GM12878 (cell line): ENCODE data around the gene RRAD. TPM values are rescaled to one million over a fixed set of nuclear protein-coding genes. Genes with fewer than 3 reads are reported as not detected.

Source experiments
- ATAC-seq: fragments of 200-7000 bp; cut with Tn5 transposase; 3 replicates; pipeline ENCODE4 v1.9.1; 2020; ENCODE audit warnings: mild to moderate bottlenecking, moderate library complexity
- BruUV-seq: library from RNA; stranded (reverse); fragments of 400-500 nt; replicated peaks from 2 replicates; lab custom pipeline; 2021; lab: Mats Ljungman, UMichigan
- CTCF ChIA-PET: fragments of 300-600 bp; sonication (Branson Sonifier 250); formaldehyde crosslinking; extraction: SDS; loops from one replicate; lab custom pipeline; 2021; ENCODE audit warnings: inconsistent platforms; lab: Yijun Ruan, JAX
- POLR2A ChIA-PET: fragments of 350-600 bp; formaldehyde crosslinking; extraction: SDS; loops from one replicate; lab custom pipeline; 2021; ENCODE audit warnings: inconsistent platforms; lab: Charles Lee
- RAD21 ChIA-PET: fragments of 300-600 bp; sonication (Branson Sonifier 250); formaldehyde crosslinking; loops from one replicate; lab custom pipeline; 2023; ENCODE audit warnings: antibody characterized with exemption; ENCODE audit not compliant: unreplicated experiment; lab: Charles Lee
- SMC1A ChIA-PET: fragments of 300-600 bp; sonication (Branson Sonifier 250); formaldehyde crosslinking; loops from one replicate; lab custom pipeline; 2023; ENCODE audit not compliant: unreplicated experiment, uncharacterized antibody; lab: Charles Lee
- DNase-seq: peaks from one replicate; pipeline ENCODE4 v3.0.0-alpha.2; 2011; ENCODE audit warnings: low read depth, low spot score
- FAIRE-seq: peaks from 3 replicates; lab custom pipeline; 2011; peaks lifted over from hg19 to GRCh38; lab: Jason Lieb, UNC
- H2AFZ ChIP-seq: 2 replicates; pipeline ENCODE4 v1.6.0; 2011; ENCODE audit warnings: low read depth, low read length, control low read depth; ENCODE audit not compliant: control insufficient read depth
- H3K27ac ChIP-seq: 2 replicates; pipeline ENCODE4 v1.5.1; 2011; ENCODE audit warnings: control low read depth; ENCODE audit not compliant: control insufficient read depth, insufficient read depth
- H3K27me3 ChIP-seq, 2 experiments: replicated peaks in 1 of 2; 2 replicates each; pipeline versions ENCODE4 v1.6.0 to v1.6.1; 2011; ENCODE audit warnings: low read length in 1 of 2; ENCODE audit not compliant: control insufficient read depth in 2 of 2, insufficient read depth in 2 of 2
- H3K36me3 ChIP-seq, 2 experiments: 2 replicates each; pipeline ENCODE4 v1.5.1; 2011; ENCODE audit warnings: low read length in 1 of 2; ENCODE audit not compliant: control insufficient read depth in 2 of 2, insufficient read depth in 2 of 2
- H3K4me1 ChIP-seq: 2 replicates; pipeline ENCODE4 v1.6.1; 2011; ENCODE audit warnings: mild to moderate bottlenecking, low read length, moderate library complexity, mixed read lengths; ENCODE audit not compliant: control insufficient read depth, insufficient read depth
- H3K4me2 ChIP-seq: 2 replicates; pipeline ENCODE4 v1.6.0; 2011; ENCODE audit warnings: control low read depth; ENCODE audit not compliant: control insufficient read depth, insufficient read depth
- H3K4me3 ChIP-seq: fragments of 200-600 bp; sonication (generic); 2 replicates; pipeline ENCODE4 v1.5.1; 2016
- H3K79me2 ChIP-seq: 2 replicates; pipeline ENCODE4 v1.6.0; 2011; ENCODE audit warnings: low read length; ENCODE audit not compliant: control insufficient read depth, insufficient read depth
- H3K9ac ChIP-seq: 2 replicates; pipeline ENCODE4 v1.8.0; 2011; ENCODE audit warnings: low read length, control low read depth, mixed read lengths; ENCODE audit not compliant: control insufficient read depth, insufficient read depth
- H3K9me3 ChIP-seq: replicated peaks from 3 replicates; pipeline ENCODE4 v1.5.1; 2011; ENCODE audit warnings: mild to moderate bottlenecking, low read length; ENCODE audit not compliant: control insufficient read depth, insufficient read depth
- H4K20me1 ChIP-seq: 2 replicates; pipeline ENCODE4 v1.6.0; 2011; ENCODE audit not compliant: control insufficient read depth, insufficient read depth
- CEBPB ChIP-seq, 2 experiments: fragments of 150-350 bp in 1 of 2; IDR thresholded peaks; 2 replicates each; pipeline ENCODE4 v1.6.1; 2012 to 2014; ENCODE audit warnings: low read depth in 2 of 2, low read length in 2 of 2, borderline replicate concordance in 1 of 2, inconsistent platforms in 1 of 2
- CTCF ChIP-seq, 3 experiments: IDR thresholded peaks in 2 of 3; conservative IDR thresholded peaks in 1 of 3; 2 replicates each; pipeline ENCODE4 v1.5.1; 2011; ENCODE audit warnings: low read depth in 3 of 3, low read length in 3 of 3, mild to moderate bottlenecking in 3 of 3, control low read depth in 2 of 3, moderate library complexity in 2 of 3, inconsistent platforms in 1 of 3, mixed read lengths in 1 of 3; ENCODE audit not compliant: control insufficient read depth in 2 of 3, insufficient read depth in 1 of 3; ENCODE audit errors: extremely low read depth in 1 of 3
- EGR1 ChIP-seq, 2 experiments: IDR thresholded peaks; 1 replicate in 1 of 2; 2 replicates in 1 of 2; pipeline ENCODE4 v1.6.1; 2011 to 2012; ENCODE audit warnings: low read depth in 2 of 2, low read length in 2 of 2, borderline replicate concordance in 1 of 2, mild to moderate bottlenecking in 1 of 2, moderate library complexity in 1 of 2
- ETV6 ChIP-seq, 2 experiments: fragments of 450-650 bp in 1 of 2; IDR thresholded peaks in 1 of 2; conservative IDR thresholded peaks in 1 of 2; 2 replicates each; pipeline ENCODE4 v1.6.1; 2014; ENCODE audit warnings: antibody characterized with exemption in 1 of 2, borderline replicate concordance in 1 of 2, low read depth in 1 of 2, mild to moderate bottlenecking in 1 of 2, moderate library complexity in 1 of 2
- MTA3 ChIP-seq: IDR thresholded peaks from 2 replicates; pipeline ENCODE4 v1.6.1; 2012; ENCODE audit warnings: low read length, inconsistent platforms, borderline replicate concordance
- POU2F2 ChIP-seq: IDR thresholded peaks from 3 replicates; pipeline ENCODE4 v1.6.1; 2011; ENCODE audit warnings: low read depth, mild to moderate bottlenecking, low read length, borderline replicate concordance
- RAD21 ChIP-seq: IDR thresholded peaks from 2 replicates; pipeline ENCODE4 v1.6.1; 2011; ENCODE audit warnings: mild to moderate bottlenecking, low read depth, low read length, moderate library complexity; ENCODE audit not compliant: insufficient read depth
- RUNX3 ChIP-seq: IDR thresholded peaks from 2 replicates; pipeline ENCODE4 v1.6.1; 2012; ENCODE audit warnings: low read length, inconsistent platforms
- SMC3 ChIP-seq: IDR thresholded peaks from 2 replicates; pipeline ENCODE4 v1.6.1; 2011; ENCODE audit warnings: low read length, improper control_type of control experiment, borderline replicate concordance
- TAF1 ChIP-seq: IDR thresholded peaks from 2 replicates; pipeline ENCODE4 v1.6.1; 2011; ENCODE audit warnings: mild to moderate bottlenecking, low read depth, low read length, borderline replicate concordance
- ZBTB33 ChIP-seq: fragments of 450-650 bp; IDR thresholded peaks from 2 replicates; pipeline ENCODE4 v1.6.1; 2017; ENCODE audit warnings: mild to moderate bottlenecking
- WGBS: methylation state at CpG from one replicate; pipeline ENCODE4 v1.1.6; 2016; ENCODE audit warnings: low lambda C conversion rate; ENCODE audit not compliant: insufficient replicate concordance, insufficient coverage; ENCODE audit errors: missing lambda C conversion rate; 5-methylcytosine and 5-hydroxymethylcytosine counted together
- in situ Hi-C: fragments of 300-500 bp; cut with MboI; formaldehyde crosslinking; loops from 9 replicates; pipeline ENCODE4 v1.14.3; 2018; ENCODE audit warnings: mixed read lengths
- intact Hi-C: fragments of 100-400 bp; cut with micrococcal nuclease; formaldehyde crosslinking; loops from one replicate; pipeline ENCODE4 v1.14.2; 2022; ENCODE audit not compliant: unreplicated experiment
- polyA plus RNA-seq, 11 experiments: library from polyadenylated mRNA; depleted of rRNA in 4 of 11; unstranded in 6 of 11; stranded (reverse) in 5 of 11; fragments of >200 nt; fragmentation: Nextera tagmentation in 4 of 11; fragmentation: Illumina TruSeq in 1 of 11; extraction: Ambion mirVana in 4 of 11; extraction: Trizol in 1 of 11; gene quantifications; 1 replicate in 1 of 11; 2 replicates in 10 of 11; pipeline versions ENCODE4 v1.2.1 to v1.2.3, GENCODE V29; 2011 to 2016; ENCODE audit warnings: inconsistent platforms in 2 of 11, missing spikeins in 2 of 11, low read depth in 1 of 11
- total RNA-seq, 4 experiments: library from RNA; depleted of rRNA in 3 of 4; stranded (reverse); fragments of >200 nt in 3 of 4; fragmentation: Illumina TruSeq in 1 of 4; extraction: Trizol in 1 of 4; gene quantifications; 2 replicates each; pipeline versions ENCODE4 v1.2.1 to v1.2.3, GENCODE V29; 2013 to 2021
- TF ChIP-seq, protein P1 (sequence below): fragments of 450-650 bp; IDR thresholded peaks from 2 replicates; pipeline ENCODE4 v1.6.1; 2017; ENCODE audit warnings: antibody characterized with exemption, mild to moderate bottlenecking, moderate library complexity

The RRAD gene
- total and polyA plus RNA-seq, 10 of the 15 experiments (the other 5 are each of a cell fraction or from before 2014, with no cell fraction given) = 0.11 to 8.5 (median 2.8) TPM

- H3K4me3 ChIP-seq = no peak overlapping the region
- intact Hi-C loops (loop anchor here (1.0 kb wide), 2 partner anchors 33 to 52 kb away; no protein-coding TSS in a partner anchor), in situ Hi-C loops (no loop called here)
- TF ChIP-seq RUNX3 (peak; percentile 36), TAF1 (no peak), CEBPB (IDR thresholded peaks at IDR 0.05; ENCODE audit: borderline replicate concordance in 1 of 2, low read depth in 2 of 2, low read length in 2 of 2) (no peak), RAD21 (peak; percentile 89), ZBTB33 (no peak), EGR1 (IDR thresholded peaks at IDR 0.05; ENCODE audit: borderline replicate concordance in 1 of 2, low read depth in 2 of 2, low read length in 2 of 2) (no peak), MTA3 (no peak), POU2F2 (0 out of 3 replicates have a peak, but pooled peaks have one; percentile 34), ETV6 (conservative IDR thresholded peaks at IDR 0.05 in 1 of 2, IDR thresholded peaks at IDR 0.05 in 1 of 2; ENCODE audit: borderline replicate concordance in 1 of 2, low read depth in 1 of 2) (no peak), CTCF (IDR thresholded peaks at IDR 0.05 in 2 of 3, conservative IDR thresholded peaks at IDR 0.05 in 1 of 3; ENCODE audit: control insufficient read depth in 2 of 3, extremely low read depth in 1 of 3, insufficient read depth in 1 of 3, low read depth in 3 of 3, low read length in 3 of 3) (peak; percentile 86 to 95 (median 91); a peak in 5 of 6 replicates), SMC3 (peak; percentile 67)
- TF ChIP-seq, protein P1, sequence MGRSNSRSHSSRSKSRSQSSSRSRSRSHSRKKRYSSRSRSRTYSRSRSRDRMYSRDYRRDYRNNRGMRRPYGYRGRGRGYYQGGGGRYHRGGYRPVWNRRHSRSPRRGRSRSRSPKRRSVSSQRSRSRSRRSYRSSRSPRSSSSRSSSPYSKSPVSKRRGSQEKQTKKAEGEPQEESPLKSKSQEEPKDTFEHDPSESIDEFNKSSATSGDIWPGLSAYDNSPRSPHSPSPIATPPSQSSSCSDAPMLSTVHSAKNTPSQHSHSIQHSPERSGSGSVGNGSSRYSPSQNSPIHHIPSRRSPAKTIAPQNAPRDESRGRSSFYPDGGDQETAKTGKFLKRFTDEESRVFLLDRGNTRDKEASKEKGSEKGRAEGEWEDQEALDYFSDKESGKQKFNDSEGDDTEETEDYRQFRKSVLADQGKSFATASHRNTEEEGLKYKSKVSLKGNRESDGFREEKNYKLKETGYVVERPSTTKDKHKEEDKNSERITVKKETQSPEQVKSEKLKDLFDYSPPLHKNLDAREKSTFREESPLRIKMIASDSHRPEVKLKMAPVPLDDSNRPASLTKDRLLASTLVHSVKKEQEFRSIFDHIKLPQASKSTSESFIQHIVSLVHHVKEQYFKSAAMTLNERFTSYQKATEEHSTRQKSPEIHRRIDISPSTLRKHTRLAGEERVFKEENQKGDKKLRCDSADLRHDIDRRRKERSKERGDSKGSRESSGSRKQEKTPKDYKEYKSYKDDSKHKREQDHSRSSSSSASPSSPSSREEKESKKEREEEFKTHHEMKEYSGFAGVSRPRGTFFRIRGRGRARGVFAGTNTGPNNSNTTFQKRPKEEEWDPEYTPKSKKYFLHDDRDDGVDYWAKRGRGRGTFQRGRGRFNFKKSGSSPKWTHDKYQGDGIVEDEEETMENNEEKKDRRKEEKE = no peak
- H2AFZ ChIP-seq = no peak overlapping the region
- ChIA-PET POLR2A (interaction anchor here (1.0 kb wide), 1 partner anchor 13 kb away, joined by 3 read pairs; no protein-coding TSS in a partner anchor), SMC1A (interaction anchor here (0.6 to 3.0 kb wide), 8 partner anchors 9 to 240 kb away, joined by 3 to 9 read pairs (median 3); no protein-coding TSS in a partner anchor), RAD21 (interaction anchor here (1.0 to 1.9 kb wide), 7 partner anchors 9 to 259 kb away, joined by 3 to 6 read pairs (median 4); partner anchors contain the start of gene PDP2), CTCF (interaction anchor here (0.6 to 9.7 kb wide), 21 partner anchors 8 to 123 kb away, joined by 3 to 77 read pairs (median 4); partner anchors contain the start of genes CDH16, PDP2 and RRAD)
- H4K20me1 ChIP-seq = no peaks in the 10 kb centered on the region
- H3K27me3 ChIP-seq = no peaks in the 10 kb centered on the region
- ATAC-seq = peak; percentile 98
- WGBS = 47% methylated on average over 10 of the region's 11 CpGs
- FAIRE-seq = peak; percentile 91
- H3K4me1 ChIP-seq = no peaks in the 10 kb centered on the region; the same call in 1 of the 2 replicates
- no peak for DNase-seq
- no TSS peak for BruUV-seq
- no peaks in the 10 kb centered on the region for H3K79me2 ChIP-seq
- no peak overlapping the region for H3K4me2 ChIP-seq
- no peaks in the 10 kb centered on the region for H3K9me3 ChIP-seq
- H3K27ac ChIP-seq = no peak overlapping the region
- H3K9ac ChIP-seq = no peak overlapping the region
- H3K36me3 ChIP-seq = no peaks in the 10 kb centered on the region
Observed at GRCh38 chr16:66894948-66895688, 30.2 kb downstream of the RRAD start.
